A549 (cell line): ENCODE measurements around the gene TSPYL1.

Experiments
- KDM1A ChIP-seq: fragments of 200-600 bp; sonication (generic); IDR thresholded peaks from 2 replicates; pipeline ENCODE4 v1.6.1; 2016; ENCODE audit warnings: low read depth, mild to moderate bottlenecking
- PHF8 ChIP-seq: fragments of 200-600 bp; sonication (generic); IDR thresholded peaks from 2 replicates; pipeline ENCODE4 v1.6.1; 2016; ENCODE audit warnings: low read depth, mild to moderate bottlenecking, antibody characterized with exemption, moderate library complexity, borderline replicate concordance
- SMC3 ChIP-seq: fragments of >200 bp; sonication (Bioruptor Twin); formaldehyde crosslinking; IDR thresholded peaks from 3 replicates; pipeline ENCODE4 v1.6.1; 2018; ENCODE audit warnings: inconsistent platforms
- TF ChIP-seq, protein P1 (sequence below): fragments of 200-600 bp; sonication (generic); IDR thresholded peaks from 2 replicates; pipeline ENCODE4 v1.6.1; 2016; ENCODE audit warnings: antibody characterized with exemption, mild to moderate bottlenecking, moderate library complexity
- TF ChIP-seq, protein P2 (sequence below): fragments of 250-450 bp; sonication (Bioruptor Pico); IDR thresholded peaks from 2 replicates; pipeline ENCODE4 v1.5.0; 2020; ENCODE audit warnings: low read depth, mild to moderate bottlenecking, moderate library complexity
- TF ChIP-seq, protein P3 (sequence below): fragments of 450-650 bp; IDR thresholded peaks from 2 replicates; pipeline ENCODE4 v1.6.1; 2014; ENCODE audit warnings: antibody characterized with exemption
- TF ChIP-seq, protein P4 (sequence below): IDR thresholded peaks from 2 replicates; pipeline ENCODE4 v1.6.1; 2012
- TF ChIP-seq, protein P5 (sequence below): fragments of >200 bp; sonication (Bioruptor Twin); formaldehyde crosslinking; IDR thresholded peaks from 3 replicates; pipeline ENCODE4 v1.5.1; 2016

DNA sequence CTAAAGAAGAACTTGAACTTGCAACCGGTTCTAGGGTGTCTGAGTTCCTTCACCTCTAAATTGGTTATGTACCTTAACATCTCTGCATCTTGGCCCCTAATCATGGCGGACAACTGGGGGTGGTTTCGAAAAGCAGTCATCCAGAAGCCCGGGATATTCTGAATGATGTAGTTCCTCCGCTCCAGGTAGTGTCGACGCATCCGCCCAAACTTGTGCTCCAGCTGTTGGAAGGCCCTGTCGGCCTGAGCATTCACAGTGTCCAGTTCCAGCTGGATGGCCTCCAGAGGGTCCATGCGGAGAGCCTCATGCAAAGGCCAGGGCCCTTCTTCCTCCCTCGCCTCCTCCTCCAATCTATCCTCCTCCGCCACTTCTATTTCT, 887 bp downstream of the TSPYL1 start:
- TF ChIP-seq, protein P1, sequence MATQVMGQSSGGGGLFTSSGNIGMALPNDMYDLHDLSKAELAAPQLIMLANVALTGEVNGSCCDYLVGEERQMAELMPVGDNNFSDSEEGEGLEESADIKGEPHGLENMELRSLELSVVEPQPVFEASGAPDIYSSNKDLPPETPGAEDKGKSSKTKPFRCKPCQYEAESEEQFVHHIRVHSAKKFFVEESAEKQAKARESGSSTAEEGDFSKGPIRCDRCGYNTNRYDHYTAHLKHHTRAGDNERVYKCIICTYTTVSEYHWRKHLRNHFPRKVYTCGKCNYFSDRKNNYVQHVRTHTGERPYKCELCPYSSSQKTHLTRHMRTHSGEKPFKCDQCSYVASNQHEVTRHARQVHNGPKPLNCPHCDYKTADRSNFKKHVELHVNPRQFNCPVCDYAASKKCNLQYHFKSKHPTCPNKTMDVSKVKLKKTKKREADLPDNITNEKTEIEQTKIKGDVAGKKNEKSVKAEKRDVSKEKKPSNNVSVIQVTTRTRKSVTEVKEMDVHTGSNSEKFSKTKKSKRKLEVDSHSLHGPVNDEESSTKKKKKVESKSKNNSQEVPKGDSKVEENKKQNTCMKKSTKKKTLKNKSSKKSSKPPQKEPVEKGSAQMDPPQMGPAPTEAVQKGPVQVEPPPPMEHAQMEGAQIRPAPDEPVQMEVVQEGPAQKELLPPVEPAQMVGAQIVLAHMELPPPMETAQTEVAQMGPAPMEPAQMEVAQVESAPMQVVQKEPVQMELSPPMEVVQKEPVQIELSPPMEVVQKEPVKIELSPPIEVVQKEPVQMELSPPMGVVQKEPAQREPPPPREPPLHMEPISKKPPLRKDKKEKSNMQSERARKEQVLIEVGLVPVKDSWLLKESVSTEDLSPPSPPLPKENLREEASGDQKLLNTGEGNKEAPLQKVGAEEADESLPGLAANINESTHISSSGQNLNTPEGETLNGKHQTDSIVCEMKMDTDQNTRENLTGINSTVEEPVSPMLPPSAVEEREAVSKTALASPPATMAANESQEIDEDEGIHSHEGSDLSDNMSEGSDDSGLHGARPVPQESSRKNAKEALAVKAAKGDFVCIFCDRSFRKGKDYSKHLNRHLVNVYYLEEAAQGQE = no peak
- TF ChIP-seq SMC3 = no peak
- TF ChIP-seq, protein P2, sequence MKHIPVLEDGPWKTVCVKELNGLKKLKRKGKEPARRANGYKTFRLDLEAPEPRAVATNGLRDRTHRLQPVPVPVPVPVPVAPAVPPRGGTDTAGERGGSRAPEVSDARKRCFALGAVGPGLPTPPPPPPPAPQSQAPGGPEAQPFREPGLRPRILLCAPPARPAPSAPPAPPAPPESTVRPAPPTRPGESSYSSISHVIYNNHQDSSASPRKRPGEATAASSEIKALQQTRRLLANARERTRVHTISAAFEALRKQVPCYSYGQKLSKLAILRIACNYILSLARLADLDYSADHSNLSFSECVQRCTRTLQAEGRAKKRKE (CRISPR knock-in tag) = no peak
- TF ChIP-seq, protein P3, sequence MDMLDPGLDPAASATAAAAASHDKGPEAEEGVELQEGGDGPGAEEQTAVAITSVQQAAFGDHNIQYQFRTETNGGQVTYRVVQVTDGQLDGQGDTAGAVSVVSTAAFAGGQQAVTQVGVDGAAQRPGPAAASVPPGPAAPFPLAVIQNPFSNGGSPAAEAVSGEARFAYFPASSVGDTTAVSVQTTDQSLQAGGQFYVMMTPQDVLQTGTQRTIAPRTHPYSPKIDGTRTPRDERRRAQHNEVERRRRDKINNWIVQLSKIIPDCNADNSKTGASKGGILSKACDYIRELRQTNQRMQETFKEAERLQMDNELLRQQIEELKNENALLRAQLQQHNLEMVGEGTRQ = no peak
- TF ChIP-seq, protein P4, sequence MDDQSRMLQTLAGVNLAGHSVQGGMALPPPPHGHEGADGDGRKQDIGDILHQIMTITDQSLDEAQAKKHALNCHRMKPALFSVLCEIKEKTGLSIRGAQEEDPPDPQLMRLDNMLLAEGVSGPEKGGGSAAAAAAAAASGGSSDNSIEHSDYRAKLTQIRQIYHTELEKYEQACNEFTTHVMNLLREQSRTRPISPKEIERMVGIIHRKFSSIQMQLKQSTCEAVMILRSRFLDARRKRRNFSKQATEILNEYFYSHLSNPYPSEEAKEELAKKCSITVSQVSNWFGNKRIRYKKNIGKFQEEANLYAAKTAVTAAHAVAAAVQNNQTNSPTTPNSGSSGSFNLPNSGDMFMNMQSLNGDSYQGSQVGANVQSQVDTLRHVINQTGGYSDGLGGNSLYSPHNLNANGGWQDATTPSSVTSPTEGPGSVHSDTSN = no peak
- TF ChIP-seq, protein P5, sequence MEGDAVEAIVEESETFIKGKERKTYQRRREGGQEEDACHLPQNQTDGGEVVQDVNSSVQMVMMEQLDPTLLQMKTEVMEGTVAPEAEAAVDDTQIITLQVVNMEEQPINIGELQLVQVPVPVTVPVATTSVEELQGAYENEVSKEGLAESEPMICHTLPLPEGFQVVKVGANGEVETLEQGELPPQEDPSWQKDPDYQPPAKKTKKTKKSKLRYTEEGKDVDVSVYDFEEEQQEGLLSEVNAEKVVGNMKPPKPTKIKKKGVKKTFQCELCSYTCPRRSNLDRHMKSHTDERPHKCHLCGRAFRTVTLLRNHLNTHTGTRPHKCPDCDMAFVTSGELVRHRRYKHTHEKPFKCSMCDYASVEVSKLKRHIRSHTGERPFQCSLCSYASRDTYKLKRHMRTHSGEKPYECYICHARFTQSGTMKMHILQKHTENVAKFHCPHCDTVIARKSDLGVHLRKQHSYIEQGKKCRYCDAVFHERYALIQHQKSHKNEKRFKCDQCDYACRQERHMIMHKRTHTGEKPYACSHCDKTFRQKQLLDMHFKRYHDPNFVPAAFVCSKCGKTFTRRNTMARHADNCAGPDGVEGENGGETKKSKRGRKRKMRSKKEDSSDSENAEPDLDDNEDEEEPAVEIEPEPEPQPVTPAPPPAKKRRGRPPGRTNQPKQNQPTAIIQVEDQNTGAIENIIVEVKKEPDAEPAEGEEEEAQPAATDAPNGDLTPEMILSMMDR = no peak
- no peak for TF ChIP-seq KDM1A
- TF ChIP-seq PHF8 = no peak
